Stomach (tissue), 4 donors: ENCODE measurements around the gene CCDC136.

ENCODE experiments used
- CTCF ChIP-seq, 7 experiments: fragments of 450-650 bp in 4 of 7; fragments of 200-600 bp in 3 of 7; sonication (generic) in 3 of 7; IDR thresholded peaks; one replicate each; pipeline ENCODE4 v1.5.1; 2016 to 2019; ENCODE audit warnings: antibody characterized with exemption in 7 of 7, control low read depth in 2 of 7, mild to moderate bottlenecking in 1 of 7
- POLR2A ChIP-seq, 4 donors: fragments of 450-650 bp; IDR thresholded peaks; one replicate each; pipeline ENCODE4 v1.6.1; 2016; ENCODE audit warnings: antibody characterized with exemption in 4 of 4, control low read depth in 2 of 4, mild to moderate bottlenecking in 1 of 4, moderate library complexity in 1 of 4

- no peak for TF ChIP-seq CTCF (IDR thresholded peaks at IDR 0.05)
- TF ChIP-seq POLR2A (IDR thresholded peaks at IDR 0.05), result no peak
Measured at GRCh38 chr7:128781126-128781525, 10.6 kb upstream of the CCDC136 start.
